ENCODE measurements around the gene HOXC9.

Gene HOXC9

DNA sequence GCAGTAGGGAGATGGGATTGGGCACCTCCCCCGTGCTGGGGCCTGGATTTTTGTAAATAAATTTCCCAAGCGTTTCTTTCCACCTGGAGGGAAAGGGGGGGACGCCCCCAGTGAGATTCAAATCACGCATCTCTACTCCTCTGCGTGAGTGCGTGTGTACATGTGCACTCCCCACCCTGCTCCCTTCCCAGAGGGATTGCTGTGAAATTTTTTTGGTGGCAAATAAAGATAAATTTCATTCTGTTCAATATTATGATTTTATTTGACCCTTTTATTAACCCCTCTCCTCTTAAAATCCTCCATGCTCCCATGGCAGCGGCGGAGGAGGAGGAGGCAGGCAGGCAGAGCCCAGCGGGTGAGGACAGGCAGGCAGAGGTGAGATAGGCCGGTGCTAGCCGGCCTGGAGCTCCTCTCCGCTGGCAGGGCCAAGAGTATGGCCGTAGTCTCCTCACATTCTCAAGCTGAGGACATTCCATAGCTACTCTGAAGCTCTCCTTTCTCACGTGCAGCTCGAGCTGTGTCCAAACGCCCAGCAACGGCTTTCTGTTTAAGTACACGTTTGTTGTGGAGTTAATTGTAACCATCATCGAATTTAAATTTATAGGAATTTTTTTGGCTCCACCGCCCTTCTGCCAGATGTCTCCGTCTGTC, 23.7 kb upstream of the HOXC9 start:
- DNase-seq, result no peak

DNA sequence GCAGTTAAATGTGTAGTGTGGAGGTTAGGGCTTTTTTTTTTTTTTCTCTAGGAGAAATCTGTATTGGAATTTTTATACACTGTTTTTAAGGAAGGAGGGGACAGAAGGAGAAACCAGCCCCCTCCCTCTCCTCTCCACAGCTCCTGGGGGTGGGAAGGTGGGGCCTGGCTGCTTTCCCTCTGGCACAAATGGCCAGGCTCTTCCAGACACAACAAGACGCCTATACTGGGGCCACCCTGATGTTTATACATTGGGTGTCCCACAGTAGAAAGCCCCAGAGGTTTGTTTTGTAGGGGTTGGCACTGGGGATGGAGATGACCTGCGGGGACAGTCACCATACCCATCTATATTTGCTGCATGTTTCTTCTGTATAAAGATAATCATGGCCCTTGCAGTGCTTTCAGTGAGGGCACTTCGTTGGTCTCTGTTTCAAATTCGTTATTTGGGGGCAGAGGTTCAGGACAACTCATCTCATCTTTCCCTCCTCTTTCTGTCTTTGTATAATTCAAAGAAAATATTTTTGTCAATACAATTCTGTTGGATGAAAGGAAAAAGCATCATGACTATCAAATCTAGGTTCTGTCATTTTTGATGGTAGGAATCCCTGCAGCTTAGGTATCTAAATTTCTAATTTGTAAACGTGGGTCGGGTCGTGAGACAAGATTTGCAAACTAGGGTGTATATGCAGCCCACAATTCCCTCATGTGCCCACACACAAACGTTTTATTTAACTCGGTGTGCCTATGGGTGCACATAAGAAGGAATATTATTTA, 23.0 kb upstream of the HOXC9 start:
- no peak for DNase-seq

DNA sequence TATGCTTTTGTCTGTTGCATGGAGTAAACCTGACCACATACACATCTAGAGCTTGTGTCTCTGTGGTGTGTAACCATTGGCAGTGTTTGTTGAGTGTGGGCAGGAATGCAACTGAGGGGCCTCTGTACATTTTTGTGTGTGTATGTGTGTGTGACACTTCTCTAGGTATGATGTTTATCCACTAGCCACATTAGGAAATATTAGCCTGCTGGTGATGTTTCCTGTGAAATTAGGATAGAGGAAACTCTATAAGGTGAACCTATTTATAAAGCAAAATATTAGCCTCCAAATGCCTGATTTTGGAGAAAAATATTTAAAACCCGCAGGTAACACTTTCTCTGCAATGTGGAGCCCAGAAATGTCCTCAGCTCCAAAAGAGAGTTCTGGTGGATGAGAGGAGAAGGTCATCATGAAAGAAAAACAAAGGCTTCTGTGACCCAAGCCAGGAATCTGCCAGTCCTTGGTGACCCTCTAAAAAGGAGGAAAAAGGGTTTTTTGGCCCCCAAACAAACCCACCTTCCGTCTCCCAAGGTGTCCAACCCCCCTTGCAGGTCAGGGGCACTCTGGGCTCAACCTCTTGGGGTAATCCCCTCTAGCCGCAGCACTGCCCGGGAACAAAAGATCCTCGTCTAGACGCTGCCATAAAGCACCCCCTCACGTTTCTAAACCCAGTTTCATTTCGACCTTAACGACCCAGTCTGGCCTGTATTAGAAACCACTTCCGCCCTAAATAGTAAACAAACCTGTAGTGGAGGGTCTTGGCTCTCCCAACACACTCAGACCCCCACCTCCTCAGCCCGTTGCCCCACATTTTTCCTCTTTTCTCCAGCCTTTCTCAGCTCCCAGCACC, 22.1 kb upstream of the HOXC9 start:
- no peak for DNase-seq

DNA sequence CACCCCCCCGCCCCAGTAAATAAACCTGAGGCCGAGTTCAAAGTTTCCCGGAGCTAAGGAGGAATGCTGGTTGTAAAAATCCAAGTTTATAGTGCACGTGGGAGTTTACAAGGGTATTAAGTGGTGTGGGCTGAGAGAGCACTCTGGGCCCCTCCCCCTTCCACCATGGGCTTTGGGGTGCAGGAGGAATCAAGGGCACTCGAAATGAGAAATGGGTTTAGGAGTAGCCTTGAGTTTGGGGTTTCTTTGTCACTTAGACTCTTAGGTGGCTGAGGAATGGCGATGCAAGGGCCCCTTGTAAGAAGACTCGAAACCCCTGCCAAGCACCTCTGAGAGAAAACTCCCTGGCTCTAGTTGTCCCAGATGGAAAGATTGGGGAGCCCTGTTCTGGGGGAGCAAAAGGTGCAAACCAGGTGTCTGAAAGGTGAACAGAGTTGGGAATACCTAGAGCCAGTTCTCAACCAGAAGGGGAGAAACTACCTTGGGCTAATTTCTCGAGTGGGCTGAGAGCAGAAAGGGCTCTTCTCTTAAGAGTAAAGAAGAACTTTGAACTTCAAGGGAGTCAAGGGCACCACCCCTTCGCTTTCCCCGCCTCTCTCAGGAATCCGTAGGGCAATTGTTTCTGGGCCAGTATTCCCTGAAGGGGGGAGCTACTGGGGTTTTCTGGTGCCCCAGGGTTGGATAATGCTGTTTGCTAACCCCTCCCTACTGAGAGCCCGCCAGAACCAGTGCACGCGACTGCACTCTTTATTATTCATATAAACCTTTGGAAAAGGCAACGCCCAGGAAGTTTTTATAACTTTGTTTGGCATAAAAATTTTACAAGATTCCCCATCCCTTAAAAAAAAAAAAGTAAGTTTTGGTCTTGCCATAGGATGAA, 21.2 kb upstream of the HOXC9 start:
- no peak for DNase-seq

DNA sequence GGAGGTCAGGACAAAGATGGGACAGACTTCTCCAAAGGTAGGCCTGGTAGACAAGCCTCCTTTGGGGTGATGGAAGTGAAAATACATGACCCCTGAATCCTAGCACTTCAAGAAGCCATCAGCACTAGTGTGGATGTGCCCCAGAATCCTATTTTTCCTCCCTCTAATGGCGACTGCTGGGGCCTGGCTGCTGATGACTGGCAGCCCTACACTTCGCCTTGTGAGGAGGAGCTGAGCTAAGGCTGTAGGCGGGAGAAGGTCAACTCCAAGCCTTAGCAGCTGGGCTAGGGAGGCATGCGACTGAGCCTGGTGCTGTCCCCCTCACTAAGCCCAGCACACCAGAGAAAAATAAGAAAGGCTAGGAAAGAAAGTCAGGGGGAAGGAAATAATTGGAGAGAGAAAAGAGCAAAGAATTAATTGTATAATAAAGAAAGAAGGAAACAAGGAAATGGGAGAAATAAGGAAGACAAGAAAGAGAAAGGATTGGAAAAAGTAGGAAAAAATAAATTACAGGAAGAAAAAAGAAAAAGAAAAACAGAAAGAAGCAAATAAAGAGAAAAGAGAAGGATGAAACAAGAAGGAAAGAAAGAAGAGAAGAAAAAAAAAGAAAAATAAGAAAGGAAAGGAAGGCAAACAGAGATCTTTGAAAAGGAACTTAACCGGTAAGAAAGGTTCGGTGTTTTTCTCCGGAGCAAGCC, 19.7 kb upstream of the HOXC9 start:
- peak; percentile 33 for DNase-seq

DNA sequence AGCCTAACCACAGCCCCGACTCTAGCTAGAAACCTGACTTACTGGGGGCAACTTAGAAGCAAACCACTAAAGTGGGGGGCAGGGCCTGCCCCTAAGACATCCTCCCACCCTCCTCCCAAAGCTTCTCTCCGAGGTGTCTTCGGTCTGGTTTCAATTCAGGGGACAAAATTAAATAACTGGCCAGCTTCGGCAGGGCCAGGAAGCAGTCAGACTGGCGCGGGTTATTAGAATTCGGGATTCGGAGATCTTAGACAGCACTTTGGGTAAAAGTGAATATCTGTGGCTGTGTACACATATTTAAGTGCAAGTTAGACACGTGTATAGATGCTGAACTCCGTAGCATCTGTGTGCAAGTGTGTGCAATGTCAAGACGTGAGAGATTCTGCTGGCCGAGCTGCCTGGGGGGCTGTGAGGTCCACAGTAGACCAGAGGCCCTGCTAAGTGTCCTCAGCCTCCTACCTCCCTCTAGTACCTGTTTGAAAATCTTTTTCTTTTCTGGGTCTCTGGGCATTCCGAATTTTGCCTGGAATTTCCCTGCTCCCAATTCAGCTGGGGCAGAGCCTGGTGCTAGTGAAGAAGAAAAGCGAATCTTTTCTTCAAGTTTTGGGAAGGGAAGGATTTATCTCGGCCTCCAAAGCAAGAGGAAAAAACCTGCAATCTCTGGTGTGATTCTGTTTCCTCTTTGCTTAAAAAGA, 19.0 kb upstream of the HOXC9 start:
- DNase-seq, result no peak

DNA sequence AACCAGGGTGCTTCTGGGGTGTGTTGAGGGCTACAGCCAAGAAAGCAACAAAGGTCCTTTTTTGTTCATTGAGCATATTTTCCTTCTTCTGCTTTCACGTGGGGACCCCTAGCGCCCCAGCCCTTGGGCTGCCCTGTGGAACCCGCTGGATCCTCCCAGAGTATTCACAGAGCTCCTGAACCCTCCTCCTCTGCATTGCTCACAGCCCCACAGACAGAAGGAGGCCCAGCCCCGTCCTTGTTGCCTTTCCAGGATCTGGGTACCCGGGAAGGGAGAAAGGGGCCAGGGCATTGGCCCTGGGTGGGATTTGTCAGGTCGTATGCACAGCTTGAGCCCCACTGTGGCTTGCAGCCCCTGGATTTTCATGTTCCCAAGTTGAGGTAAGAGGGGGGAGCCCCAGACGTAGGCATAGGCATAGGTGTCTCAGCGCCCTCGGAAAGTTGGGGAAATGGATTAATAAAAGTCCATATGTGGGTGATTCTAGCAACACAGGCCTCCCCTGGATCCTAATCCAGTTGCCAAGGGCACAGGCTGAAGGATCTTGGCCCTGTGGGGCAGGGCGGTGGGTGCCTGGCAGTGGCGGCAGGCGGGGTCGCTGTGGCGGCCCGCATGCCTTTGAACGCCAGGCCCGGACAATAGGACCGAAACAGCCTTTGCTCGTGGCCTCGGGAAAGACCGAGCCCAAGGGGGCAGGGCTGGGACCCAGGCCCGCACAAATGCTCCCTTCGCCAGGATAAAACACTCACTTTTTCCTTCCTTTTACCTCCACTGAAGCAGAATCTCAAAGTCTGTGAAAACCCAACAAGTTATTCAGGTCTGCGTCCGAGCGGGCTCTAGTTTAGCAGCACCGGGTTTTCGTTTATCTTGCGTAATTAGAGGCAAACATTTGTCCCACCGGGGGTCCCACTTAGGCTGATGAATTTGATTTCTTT, 18.1 kb upstream of the HOXC9 start:
- no peak for DNase-seq

DNA sequence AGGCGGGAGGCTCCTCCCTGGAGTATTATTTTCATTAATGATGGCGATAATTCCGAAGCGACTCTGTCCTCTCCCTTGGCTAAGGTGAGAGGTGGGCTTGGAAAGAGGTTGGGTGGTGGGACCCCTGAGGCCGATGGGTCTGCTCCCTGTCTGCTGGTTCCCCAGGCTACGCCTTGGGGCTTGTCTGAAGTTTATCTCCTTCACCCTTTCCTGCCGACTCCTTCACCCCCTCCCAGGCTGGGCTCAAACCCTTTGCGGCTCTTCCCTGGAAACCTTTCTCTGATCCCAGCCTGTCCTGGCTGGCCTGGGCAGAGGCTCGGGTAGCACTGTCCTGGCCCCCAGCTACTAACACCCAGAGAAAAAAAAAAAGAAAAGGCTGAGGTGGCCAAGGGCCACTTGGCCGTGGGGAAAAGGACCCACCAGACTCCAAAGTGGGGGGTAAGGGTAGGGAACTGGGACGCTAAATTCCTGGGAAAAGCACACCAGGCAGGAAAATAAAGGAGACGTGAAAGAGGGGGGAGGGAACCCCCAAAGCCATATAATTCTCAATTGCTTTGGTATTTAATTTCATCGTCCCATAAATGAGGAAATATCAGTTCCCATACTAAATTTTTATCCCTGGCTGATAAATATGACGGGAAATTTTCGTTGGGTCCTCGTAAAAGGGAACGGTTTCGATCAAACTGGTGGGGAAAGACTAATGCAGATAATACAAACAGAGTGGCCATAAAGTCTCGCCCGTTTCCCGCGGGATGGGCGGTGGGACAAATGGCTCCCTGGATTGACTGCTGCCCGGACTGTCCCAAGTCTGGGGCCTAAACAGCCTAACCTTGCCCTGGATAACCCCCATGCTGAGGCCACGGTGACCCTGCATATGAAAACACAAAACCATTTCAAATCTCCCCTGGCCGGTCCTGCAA, 17.1 kb upstream of the HOXC9 start:
- no peak for DNase-seq

DNA sequence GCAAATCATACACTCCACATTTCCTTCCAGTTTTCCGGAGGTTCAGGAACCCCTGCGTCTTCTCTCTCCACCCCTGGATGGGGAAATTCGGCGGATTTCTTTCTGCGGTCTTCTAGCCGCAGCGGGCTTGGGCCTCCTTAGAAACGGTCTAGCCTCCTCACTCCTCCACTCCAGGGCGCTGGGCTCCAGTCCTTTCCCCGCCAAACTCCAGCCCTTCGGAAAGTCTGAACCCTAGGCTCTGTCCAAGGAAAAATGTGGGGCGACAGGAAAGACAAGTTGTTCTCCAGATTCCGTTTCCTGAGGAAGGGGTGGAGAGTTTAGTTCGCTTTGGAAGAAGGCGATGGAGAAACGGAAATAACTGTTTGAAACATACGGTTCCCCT, 16.4 kb upstream of the HOXC9 start:
- DNase-seq, result no peak

DNA sequence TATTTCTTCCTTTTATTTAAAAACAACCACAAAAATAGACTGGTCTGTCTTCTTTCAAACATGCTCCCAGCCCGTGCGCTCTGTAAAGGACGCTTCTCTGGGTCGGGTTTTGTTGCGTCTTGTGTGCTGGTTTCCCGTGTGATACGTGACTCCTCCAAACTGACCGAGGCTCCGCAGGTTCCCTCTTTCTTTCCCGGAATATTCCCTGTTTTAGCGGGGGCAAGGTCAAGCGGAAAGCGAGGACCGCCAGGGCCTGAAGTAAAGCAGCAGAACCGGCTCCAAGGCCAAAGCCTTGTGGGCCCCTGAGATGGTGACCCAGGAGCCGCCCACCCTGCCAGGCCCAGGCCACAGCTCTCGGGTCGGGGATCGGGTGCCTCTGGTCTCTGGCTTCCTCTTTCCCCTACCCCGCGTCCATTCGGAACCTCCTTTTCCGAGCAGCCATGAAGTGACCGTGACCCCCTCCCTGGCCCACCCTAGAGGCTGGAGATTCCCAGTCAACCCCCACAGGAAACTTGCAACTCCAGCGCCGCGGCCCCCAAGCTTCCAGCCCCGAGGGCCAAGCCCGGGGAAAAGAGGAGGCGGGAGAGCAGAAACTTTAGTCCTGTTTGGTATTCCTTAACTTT, 15.9 kb upstream of the HOXC9 start:
- peak; percentile 52 for DNase-seq

DNA sequence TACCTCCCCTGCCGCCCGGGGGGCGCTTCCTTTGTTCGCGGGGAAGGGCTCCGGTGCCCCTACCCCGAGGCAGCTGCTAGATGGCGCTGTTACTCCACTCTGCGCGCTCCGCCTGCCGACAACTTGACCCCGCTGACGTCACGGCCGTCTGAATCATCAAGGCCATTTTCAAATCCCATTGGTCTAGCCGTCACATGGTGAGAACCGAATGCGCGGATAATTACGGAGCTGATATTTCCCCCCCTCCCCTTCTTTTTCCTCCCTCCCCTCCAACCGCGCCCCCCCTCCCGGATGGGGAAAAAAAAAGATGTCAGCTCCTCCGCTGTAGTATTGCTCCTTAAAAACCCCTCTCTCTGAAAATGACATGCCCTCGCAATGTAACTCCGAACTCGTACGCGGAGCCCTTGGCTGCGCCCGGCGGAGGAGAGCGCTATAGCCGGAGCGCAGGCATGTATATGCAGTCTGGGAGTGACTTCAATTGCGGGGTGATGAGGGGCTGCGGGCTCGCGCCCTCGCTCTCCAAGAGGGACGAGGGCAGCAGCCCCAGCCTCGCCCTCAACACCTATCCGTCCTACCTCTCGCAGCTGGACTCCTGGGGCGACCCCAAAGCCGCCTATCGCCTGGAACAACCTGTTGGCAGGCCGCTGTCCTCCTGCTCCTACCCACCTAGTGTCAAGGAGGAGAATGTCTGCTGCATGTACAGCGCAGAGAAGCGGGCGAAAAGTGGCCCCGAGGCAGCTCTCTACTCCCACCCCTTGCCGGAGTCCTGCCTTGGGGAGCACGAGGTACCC, 14.9 kb upstream of the HOXC9 start, which contains the start of gene HOXC10:
HOXC10 (plus strand) TSS at position 246 of the 791 bp plus-strand sequence; CDS start at position 360, 114 bp downstream.
- peak; percentile 91 for DNase-seq

DNA sequence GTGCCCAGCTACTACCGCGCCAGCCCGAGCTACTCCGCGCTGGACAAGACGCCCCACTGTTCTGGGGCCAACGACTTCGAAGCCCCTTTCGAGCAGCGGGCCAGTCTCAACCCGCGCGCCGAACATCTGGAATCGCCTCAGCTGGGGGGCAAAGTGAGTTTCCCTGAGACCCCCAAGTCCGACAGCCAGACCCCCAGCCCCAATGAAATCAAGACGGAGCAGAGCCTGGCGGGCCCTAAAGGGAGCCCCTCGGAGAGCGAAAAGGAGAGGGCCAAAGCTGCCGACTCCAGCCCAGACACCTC, 14.3 kb upstream of the HOXC9 start:
- no peak for DNase-seq

DNA sequence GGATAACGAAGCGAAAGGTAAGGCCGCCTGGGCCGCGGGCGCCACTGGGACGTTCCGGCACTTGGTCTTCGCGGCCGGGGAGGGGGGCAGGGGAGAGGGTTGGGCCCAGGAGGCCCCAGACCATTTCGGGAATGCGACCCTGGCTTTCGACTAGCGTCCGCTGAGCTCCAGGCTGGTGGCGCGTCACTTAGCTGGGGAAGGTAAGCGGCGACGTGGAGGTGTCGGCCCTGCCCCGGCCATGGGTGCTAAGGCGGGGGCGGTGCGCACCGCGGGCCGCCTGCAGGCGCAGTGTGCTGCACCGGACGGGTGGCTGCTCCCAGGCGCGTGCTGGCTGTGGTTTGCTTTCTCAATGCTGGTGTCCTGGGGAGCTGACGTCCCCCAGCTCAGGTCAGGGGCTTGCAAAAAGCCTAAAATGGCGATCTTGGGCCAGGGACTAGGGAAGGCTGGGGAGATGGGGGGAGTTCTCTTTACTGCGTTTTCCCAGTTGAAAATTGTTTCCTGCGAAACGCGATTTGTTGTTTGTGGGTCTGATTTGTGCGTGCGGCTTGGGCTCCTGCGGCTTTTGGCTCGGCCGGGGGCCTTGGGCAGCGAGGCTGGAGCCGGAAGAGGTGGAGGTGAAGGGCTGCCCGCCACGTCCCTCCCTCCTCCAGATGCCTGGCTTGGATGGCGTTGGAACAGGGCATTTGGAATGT, 13.8 kb upstream of the HOXC9 start:
- DNase-seq, result no peak

DNA sequence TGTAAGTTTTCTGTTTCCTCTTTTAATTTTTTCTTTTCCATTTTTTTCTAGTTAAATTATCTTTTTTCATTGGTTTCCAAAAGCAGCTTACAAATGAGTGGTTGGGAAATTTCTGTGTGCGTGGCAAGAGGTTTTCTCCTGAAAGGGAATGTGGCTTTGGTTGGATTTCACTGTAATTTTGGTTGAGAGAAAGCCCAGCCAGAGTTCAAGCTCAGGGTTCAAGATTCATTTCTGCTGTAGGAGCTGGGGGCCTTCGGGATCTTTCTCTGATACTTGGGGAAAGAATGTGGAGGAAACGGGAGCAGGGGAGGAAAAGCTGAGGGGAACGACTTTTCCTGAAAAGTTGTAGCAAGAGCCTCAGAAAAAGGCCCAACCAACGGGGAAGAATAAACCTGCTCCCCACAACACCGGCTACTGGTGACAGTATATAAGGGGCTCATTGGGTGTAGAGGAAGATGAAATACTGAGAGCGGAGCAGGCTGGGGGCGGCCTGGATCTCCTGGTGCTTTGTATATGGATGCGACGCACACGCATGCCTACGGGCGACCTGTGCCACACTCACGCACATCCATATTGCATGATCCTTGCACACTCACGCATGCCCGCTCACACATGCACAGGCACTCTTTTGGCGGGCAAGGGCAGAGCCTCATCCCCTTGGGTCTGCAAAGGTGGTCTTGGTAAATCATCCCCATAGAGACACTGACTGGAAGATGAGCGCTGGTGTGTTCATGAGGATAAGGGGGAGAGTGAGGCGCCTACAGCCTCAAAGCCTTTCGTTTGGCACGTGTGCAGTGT, 13.1 kb upstream of the HOXC9 start:
- DNase-seq, result no peak

DNA sequence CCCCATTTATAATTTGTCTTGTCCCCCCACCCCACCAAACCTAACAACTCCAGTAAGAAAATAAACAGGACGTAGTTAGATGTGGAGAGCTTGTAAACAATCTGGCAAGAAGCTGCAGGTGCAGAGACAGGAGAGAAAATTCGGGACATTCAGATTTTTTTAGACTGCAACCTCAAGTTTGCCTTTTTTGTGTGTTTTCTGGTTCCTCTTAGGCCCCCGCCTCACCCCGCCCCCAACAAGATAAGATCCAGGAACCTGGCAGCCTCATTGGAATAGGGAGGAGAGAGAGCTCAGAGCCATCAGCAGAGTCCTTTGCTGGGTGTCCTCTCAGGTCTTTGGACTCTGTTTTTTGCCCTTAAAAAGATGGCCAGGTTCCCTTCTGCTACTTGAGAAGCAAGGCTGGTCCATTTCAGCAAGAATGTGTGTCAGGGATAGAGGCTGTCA, 12.2 kb upstream of the HOXC9 start:
- DNase-seq, result no peak

DNA sequence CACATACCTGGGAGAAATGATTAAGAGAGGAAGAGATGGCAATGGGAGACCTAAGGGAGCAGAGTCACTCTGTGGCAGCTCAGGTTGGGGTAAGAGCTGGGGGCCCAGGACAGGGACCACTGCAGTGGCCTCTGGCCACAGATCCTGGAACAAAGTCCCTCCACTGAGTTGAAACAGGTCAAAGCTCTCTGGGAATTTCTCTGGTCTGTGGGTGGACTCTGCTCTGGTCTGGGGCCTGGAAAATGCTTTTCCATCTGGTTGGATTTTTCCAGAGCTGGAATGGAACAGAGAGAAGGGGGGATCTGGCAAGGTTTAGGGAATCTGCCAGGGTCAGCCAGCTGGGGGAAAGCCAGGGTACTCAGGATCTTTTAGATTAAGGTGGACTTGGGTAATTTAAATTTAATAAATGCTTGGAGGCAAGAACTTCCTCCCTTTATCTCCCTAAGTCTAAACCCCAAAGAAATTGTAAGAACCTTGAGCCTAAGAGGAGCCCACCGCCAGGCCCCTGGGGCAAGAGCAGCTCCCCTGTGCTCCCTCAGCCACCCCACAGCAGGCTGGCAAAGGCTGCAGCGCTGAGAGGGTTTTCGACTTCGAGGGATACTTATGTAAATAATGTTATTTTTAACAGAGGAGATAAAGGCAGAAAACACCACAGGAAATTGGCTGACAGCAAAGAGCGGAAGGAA, 11.3 kb upstream of the HOXC9 start:
- no peak for DNase-seq

All from kidney glomerular epithelial cell (primary cell).